H1 (cell line): ENCODE data around the gene GABRA4. TPM values are rescaled to one million over a fixed set of nuclear protein-coding genes. Genes with fewer than 3 reads are reported as not detected.

Experiments
- CTCF ChIA-PET: fragments of 300-600 bp; sonication (Branson Sonifier 250); formaldehyde crosslinking; loops from one replicate; lab custom pipeline; 2021; ENCODE audit not compliant: partially characterized antibody; lab: Charles Lee
- POLR2A ChIA-PET: fragments of 300-600 bp; sonication (Branson Sonifier 250); formaldehyde crosslinking; loops from one replicate; lab custom pipeline; 2021; ENCODE audit warnings: inconsistent platforms; ENCODE audit not compliant: partially characterized antibody; lab: Charles Lee
- DNase-seq, 2 experiments: peaks; one replicate each; pipeline versions ENCODE4 v3.0.0 to v3.0.0-alpha.2; 2010 to 2022; ENCODE audit warnings: low spot score in 2 of 2, low read depth in 1 of 2, mixed read lengths in 1 of 2
- FAIRE-seq: peaks from 2 replicates; lab custom pipeline; 2011; peaks lifted over from hg19 to GRCh38; lab: Jason Lieb, UNC
- H2AFZ ChIP-seq: 2 replicates; pipeline ENCODE4 v1.8.1; 2012; ENCODE audit warnings: low read length, inconsistent platforms
- H2AK5ac ChIP-seq: 2 replicates; pipeline ENCODE4 v1.6.1; 2013; ENCODE audit warnings: low read depth, low read length
- H2BK120ac ChIP-seq: replicated peaks from 2 replicates; pipeline ENCODE3; 2013; ENCODE audit warnings: low read depth, low read length, inconsistent platforms
- H2BK12ac ChIP-seq: 2 replicates; pipeline ENCODE4 v1.6.1; 2013; ENCODE audit warnings: low read depth, low read length
- H2BK15ac ChIP-seq: 2 replicates; pipeline ENCODE4 v1.6.1; 2013; ENCODE audit warnings: low read length
- H2BK20ac ChIP-seq: 2 replicates; pipeline ENCODE4 v1.6.1; 2013; ENCODE audit warnings: low read length
- H2BK5ac ChIP-seq: 2 replicates; pipeline ENCODE4 v1.6.1; 2013; ENCODE audit warnings: low read depth, low read length
- H3K14ac ChIP-seq: 2 replicates; pipeline ENCODE4 v1.6.1; 2013; ENCODE audit warnings: inconsistent platforms; ENCODE audit not compliant: insufficient read length
- H3K18ac ChIP-seq: 2 replicates; pipeline ENCODE4 v1.6.1; 2013; ENCODE audit warnings: low read length; ENCODE audit errors: extremely low read depth
- H3K23ac ChIP-seq: 2 replicates; pipeline ENCODE4 v1.6.1; 2013; ENCODE audit warnings: inconsistent platforms; ENCODE audit not compliant: insufficient read length
- H3K23me2 ChIP-seq: 2 replicates; pipeline ENCODE4 v1.6.1; 2013; ENCODE audit warnings: low read depth, low read length
- H3K27ac ChIP-seq: 2 replicates; pipeline ENCODE4 v1.6.1; 2011; ENCODE audit warnings: low read depth, low read length, inconsistent platforms
- H3K27me3 ChIP-seq, 4 experiments: replicated peaks in 1 of 4; 1 replicate in 1 of 4; 2 replicates in 3 of 4; pipeline versions ENCODE4 v1.6.1 to v1.8.1; 2011 to 2013; ENCODE audit warnings: low read length in 3 of 4, mild to moderate bottlenecking in 3 of 4, inconsistent platforms in 2 of 4, mixed read lengths in 2 of 4, moderate library complexity in 1 of 4; ENCODE audit not compliant: control insufficient read depth in 3 of 4, insufficient read depth in 3 of 4; ENCODE audit errors: extremely low read depth in 1 of 4
- H3K36me3 ChIP-seq, 4 experiments: 2 replicates each; pipeline versions ENCODE4 v1.6.1 to v1.8.1; 2011 to 2013; ENCODE audit warnings: mild to moderate bottlenecking in 4 of 4, low read length in 3 of 4, moderate library complexity in 2 of 4, control low read depth in 1 of 4, inconsistent platforms in 1 of 4; ENCODE audit not compliant: insufficient read depth in 4 of 4, control insufficient read depth in 2 of 4
- H3K4ac ChIP-seq: replicated peaks from 2 replicates; pipeline ENCODE3; 2013; ENCODE audit warnings: low read length, low read depth, mixed read lengths, inconsistent platforms; ENCODE audit not compliant: insufficient read length
- H3K4me1 ChIP-seq, 4 experiments: replicated peaks in 1 of 4; 1 replicate in 1 of 4; 2 replicates in 3 of 4; pipeline versions ENCODE4 v1.6.1 to v1.8.1; 2011 to 2013; ENCODE audit warnings: low read length in 3 of 4, inconsistent platforms in 2 of 4, mixed read lengths in 1 of 4; ENCODE audit not compliant: insufficient read depth in 4 of 4, control insufficient read depth in 3 of 4
- H3K4me2 ChIP-seq, 2 experiments: 2 replicates each; pipeline versions ENCODE4 v1.6.1 to v1.8.1; 2011 to 2013; ENCODE audit warnings: low read depth in 2 of 2, low read length in 2 of 2, control low read depth in 1 of 2, inconsistent platforms in 1 of 2, mild to moderate bottlenecking in 1 of 2; ENCODE audit not compliant: insufficient read depth in 1 of 2
- H3K4me3 ChIP-seq, 4 experiments: fragments of 200-600, 300-600 bp in 1 of 4; sonication (generic), shearing (Covaris generic), sonication (Bioruptor Twin) in 1 of 4; 2 replicates each; pipeline versions ENCODE4 v1.5.1 to v1.8.1; 2011 to 2016; ENCODE audit warnings: low read length in 4 of 4, low read depth in 3 of 4, control low read depth in 2 of 4, inconsistent platforms in 2 of 4, mild to moderate bottlenecking in 2 of 4, mixed read lengths in 1 of 4, moderate library complexity in 1 of 4; ENCODE audit not compliant: insufficient read depth in 2 of 4; ENCODE audit errors: extremely low read depth in 1 of 4
- H3K56ac ChIP-seq: replicated peaks from 2 replicates; pipeline ENCODE3; 2013; ENCODE audit warnings: low read depth, mild to moderate bottlenecking, mixed read lengths, low read length, inconsistent platforms; ENCODE audit not compliant: insufficient read length
- H3K79me1 ChIP-seq: 2 replicates; pipeline ENCODE4 v1.6.1; 2013; ENCODE audit warnings: low read depth, low read length, control low read depth
- H3K79me2 ChIP-seq, 2 experiments: 2 replicates each; pipeline versions ENCODE4 v1.6.1 to v1.8.1; 2012 to 2013; ENCODE audit warnings: low read length in 2 of 2, mild to moderate bottlenecking in 2 of 2, inconsistent platforms in 1 of 2; ENCODE audit not compliant: insufficient read depth in 2 of 2, control insufficient read depth in 1 of 2
- H3K9ac ChIP-seq, 4 experiments: replicated peaks in 1 of 4; 1 replicate in 1 of 4; 2 replicates in 3 of 4; pipeline versions ENCODE4 v1.6.1 to v1.8.1; 2011 to 2013; ENCODE audit warnings: low read depth in 3 of 4, low read length in 3 of 4, control low read depth in 2 of 4, mild to moderate bottlenecking in 2 of 4, moderate library complexity in 2 of 4, inconsistent platforms in 1 of 4; ENCODE audit errors: extremely low read depth in 1 of 4
- H3K9me3 ChIP-seq, 2 experiments: 2 replicates each; pipeline versions ENCODE4 v1.6.1 to v1.8.1; 2012 to 2013; ENCODE audit warnings: mild to moderate bottlenecking in 2 of 2, moderate library complexity in 2 of 2, control low read depth in 1 of 2, inconsistent platforms in 1 of 2, low read depth in 1 of 2, low read length in 1 of 2, mixed read lengths in 1 of 2; ENCODE audit not compliant: insufficient read depth in 2 of 2
- H4K20me1 ChIP-seq, 2 experiments: replicated peaks in 1 of 2; 2 replicates each; pipeline versions ENCODE3 to v1.8.1; 2011 to 2013; ENCODE audit warnings: inconsistent platforms in 2 of 2, low read length in 2 of 2, mild to moderate bottlenecking in 1 of 2; ENCODE audit not compliant: insufficient read depth in 2 of 2, control insufficient read depth in 1 of 2
- H4K5ac ChIP-seq: 2 replicates; pipeline ENCODE4 v1.6.1; 2013; ENCODE audit warnings: low read length, low read depth, mixed read lengths, inconsistent platforms; ENCODE audit not compliant: insufficient read length
- H4K8ac ChIP-seq: 2 replicates; pipeline ENCODE4 v1.8.0; 2013; ENCODE audit warnings: mild to moderate bottlenecking, moderate library complexity, low read length, inconsistent platforms; ENCODE audit not compliant: insufficient read depth; ENCODE audit errors: extremely low read depth
- H4K91ac ChIP-seq: replicated peaks from 2 replicates; pipeline ENCODE3; 2013; ENCODE audit warnings: low read length, mixed read lengths, inconsistent platforms; ENCODE audit not compliant: insufficient read length
- CBX8 ChIP-seq: fragments of 300-800, 300-1000 bp; sonication (generic); IDR thresholded peaks from 2 replicates; pipeline ENCODE4 v1.7.1; 2016; ENCODE audit warnings: low read depth, low read length, borderline replicate concordance
- CHD1 ChIP-seq: IDR thresholded peaks from 2 replicates; pipeline ENCODE4 v1.6.1; 2012; ENCODE audit warnings: low read depth, low read length, improper control_type of control experiment
- CREB1 ChIP-seq: IDR thresholded peaks from 2 replicates; pipeline ENCODE4 v1.6.1; 2012; ENCODE audit warnings: inconsistent platforms
- GABPA ChIP-seq: IDR thresholded peaks from 2 replicates; pipeline ENCODE4 v1.6.1; 2011; ENCODE audit warnings: mild to moderate bottlenecking, low read length, moderate library complexity, borderline replicate concordance; ENCODE audit not compliant: insufficient read depth
- HDAC6 ChIP-seq: IDR thresholded peaks from one replicate; pipeline ENCODE4 v1.7.1; 2012; ENCODE audit warnings: low read depth, mild to moderate bottlenecking, inconsistent platforms, low read length, moderate library complexity
- JUND ChIP-seq: IDR thresholded peaks from 2 replicates; pipeline ENCODE4 v1.6.1; 2011; ENCODE audit warnings: mild to moderate bottlenecking, improper control_type of control experiment, low read length
- NANOG ChIP-seq: IDR thresholded peaks from 2 replicates; pipeline ENCODE4 v1.6.1; 2011; ENCODE audit warnings: low read length, low read depth, mild to moderate bottlenecking, inconsistent platforms; ENCODE audit not compliant: insufficient read depth, poor library complexity, severe bottlenecking
- PHF8 ChIP-seq: fragments of 200-600 bp; sonication (generic); conservative IDR thresholded peaks from 2 replicates; pipeline ENCODE4 v1.7.1; 2012; ENCODE audit warnings: low read depth, mild to moderate bottlenecking, inconsistent platforms, low read length, moderate library complexity
- SIN3A ChIP-seq, 2 experiments: IDR thresholded peaks in 1 of 2; conservative IDR thresholded peaks in 1 of 2; 2 replicates each; pipeline ENCODE4 v1.6.1; 2011 to 2012; ENCODE audit warnings: low read length in 2 of 2, improper control_type of control experiment in 1 of 2, low read depth in 1 of 2, mild to moderate bottlenecking in 1 of 2
- SIX5 ChIP-seq: IDR thresholded peaks from 2 replicates; pipeline ENCODE4 v1.6.1; 2011; ENCODE audit warnings: mild to moderate bottlenecking, low read depth, low read length
- SRF ChIP-seq: IDR thresholded peaks from 2 replicates; pipeline ENCODE4 v1.6.1; 2011; ENCODE audit warnings: mild to moderate bottlenecking, low read depth, low read length, moderate library complexity
- WGBS, 2 experiments: shearing (Covaris generic) in 1 of 2; methylation state at CpG; one replicate each; pipeline versions ENCODE4 v1.1.6 to v1.1.7; 2013 to 2015; ENCODE audit warnings: low lambda C conversion rate in 2 of 2, mixed read lengths in 2 of 2, inconsistent platforms in 1 of 2, low coverage in 1 of 2, missing lambda C conversion rate in 1 of 2; ENCODE audit not compliant: insufficient replicate concordance in 2 of 2, insufficient coverage in 1 of 2, insufficient read length in 1 of 2; ENCODE audit errors: extremely low coverage in 1 of 2, missing lambda C conversion rate in 1 of 2; 5-methylcytosine and 5-hydroxymethylcytosine counted together
- polyA plus RNA-seq, 7 experiments: library from polyadenylated mRNA; depleted of rRNA in 3 of 7; stranded (reverse) in 5 of 7; unstranded in 2 of 7; fragments of >200 nt in 5 of 7; fragments of 200-250 nt in 2 of 7; gene quantifications; 1 replicate in 5 of 7; 2 replicates in 1 of 7; 4 replicates in 1 of 7; pipeline versions ENCODE4 v1.2.1 to v1.2.3, GENCODE V29; 2011 to 2013; ENCODE audit warnings: missing spikeins in 2 of 7, mixed read lengths in 2 of 7
- total RNA-seq: library from RNA; stranded (reverse); fragmentation: NEBNext Ultra II Directional; extraction: Animal tissue kit (Norgen Biotek cat#: 25700); gene quantifications from 2 replicates; pipeline ENCODE4 v1.2.1, GENCODE V29; 2021
- TF ChIP-seq, protein P1 (sequence below): IDR thresholded peaks from 2 replicates; pipeline ENCODE4 v1.6.1; 2012; ENCODE audit warnings: inconsistent platforms

GABRA4 gene
- total and polyA plus RNA-seq, 2 of the 8 experiments (the other 6 are each of a cell fraction or from before 2014, with no cell fraction given) = 0.09 to 0.37 TPM

- H3K18ac ChIP-seq = no peak overlapping the region
- ChIA-PET CTCF (interaction anchor here (1.7 kb wide), 1 partner anchor 197 kb away, joined by 4 read pairs; no protein-coding TSS in a partner anchor), POLR2A (interaction anchor here (0.6 kb wide), 1 partner anchor 17 kb away, joined by 3 read pairs; no protein-coding TSS in a partner anchor)
- no peak overlapping the region for H4K91ac ChIP-seq
- no peaks in the 10 kb centered on the region for H3K36me3 ChIP-seq
- no peaks in the 10 kb centered on the region for H4K20me1 ChIP-seq
- H3K4me3 ChIP-seq = no peak overlapping the region
- no peak for DNase-seq
- H2BK15ac ChIP-seq = no peak overlapping the region
- H3K79me2 ChIP-seq = no peaks in the 10 kb centered on the region
- no peaks in the 10 kb centered on the region for H3K27me3 ChIP-seq
- no peak overlapping the region for H2BK20ac ChIP-seq
- no peak overlapping the region for H3K23ac ChIP-seq
- no peak overlapping the region for H4K5ac ChIP-seq
- H3K4me1 ChIP-seq = no peaks in the 10 kb centered on the region
- H3K4me2 ChIP-seq = no peak overlapping the region
- H2AK5ac ChIP-seq = no peak overlapping the region
- TF ChIP-seq SIX5 (no peak), HDAC6 (no peak), SIN3A (conservative IDR thresholded peaks at IDR 0.05 in 1 of 2, IDR thresholded peaks at IDR 0.05 in 1 of 2; ENCODE audit: low read depth in 1 of 2, low read length in 2 of 2) (no peak), CBX8 (no peak), PHF8 (no peak), CREB1 (no peak), SRF (no peak), JUND (no peak), NANOG (no peak), CHD1 (no peak), GABPA (no peak)
- TF ChIP-seq, protein P1, sequence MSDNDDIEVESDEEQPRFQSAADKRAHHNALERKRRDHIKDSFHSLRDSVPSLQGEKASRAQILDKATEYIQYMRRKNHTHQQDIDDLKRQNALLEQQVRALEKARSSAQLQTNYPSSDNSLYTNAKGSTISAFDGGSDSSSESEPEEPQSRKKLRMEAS = no peak
- no peak for FAIRE-seq
- WGBS, 2 experiments = 92% methylated on average over 2 of the region's 2 CpGs; no CpG with 5 or more reads in 1 of the 2 experiments
- no peak overlapping the region for H3K14ac ChIP-seq
- no peaks in the 10 kb centered on the region for H3K9me3 ChIP-seq
- H3K4ac ChIP-seq = no peak overlapping the region
- H4K8ac ChIP-seq = no peak overlapping the region
- no peak overlapping the region for H3K27ac ChIP-seq
- no peak overlapping the region for H2BK120ac ChIP-seq
- no peak overlapping the region for H2BK12ac ChIP-seq
- no peak overlapping the region for H3K9ac ChIP-seq
- H2BK5ac ChIP-seq = no peak overlapping the region
- no peak overlapping the region for H2AFZ ChIP-seq
- H3K23me2 ChIP-seq = no peaks in the 10 kb centered on the region
- H3K79me1 ChIP-seq = no peaks in the 10 kb centered on the region
- H3K56ac ChIP-seq = no peak overlapping the region
Measured at GRCh38 chr4:46886711-46887110, 106.7 kb downstream of the GABRA4 start.
